Epithelial cell of proximal tubule (primary cell): Measurements from ENCODE around the gene TERT. TPM values are rescaled to one million over a fixed set of nuclear protein-coding genes. Genes with fewer than 3 reads are reported as not detected.
"Not testable (repeated sequence)": the region's sequence is repeated elsewhere in the genome, so short reads cannot be mapped to it uniquely, and the experiment has no call there.

ENCODE experiments used
- DNase-seq: peaks from one replicate; pipeline ENCODE4 v3.0.0-alpha.2; 2011; ENCODE audit warnings: low read depth
- H3K4me3 ChIP-seq: 2 replicates; pipeline ENCODE4 v1.5.1; 2011; ENCODE audit warnings: low read depth, mild to moderate bottlenecking, low read length
- CTCF ChIP-seq: conservative IDR thresholded peaks from 2 replicates; pipeline ENCODE4 v1.5.1; 2012; ENCODE audit warnings: low read depth, mild to moderate bottlenecking, low read length
- total RNA-seq: library from RNA; depleted of rRNA; stranded (reverse); fragments of >200 nt; gene quantifications from 2 replicates; pipeline ENCODE4 v1.2.3, GENCODE V29; 2015

Gene TERT
- total RNA-seq, 1 donor from 2014 or later = not detected

- no peak for DNase-seq
- no peak for TF ChIP-seq CTCF
- no peak overlapping the region for H3K4me3 ChIP-seq
Observed at GRCh38 chr5:1330146-1330846, 35.4 kb upstream of the TERT start.

GRCh38 chr5:1329111-1329579 lies 34.3 kb upstream of the TERT start:
- DNase-seq = no peak
- TF ChIP-seq CTCF = no peak
- H3K4me3 ChIP-seq = no peak overlapping the region

DNA sequence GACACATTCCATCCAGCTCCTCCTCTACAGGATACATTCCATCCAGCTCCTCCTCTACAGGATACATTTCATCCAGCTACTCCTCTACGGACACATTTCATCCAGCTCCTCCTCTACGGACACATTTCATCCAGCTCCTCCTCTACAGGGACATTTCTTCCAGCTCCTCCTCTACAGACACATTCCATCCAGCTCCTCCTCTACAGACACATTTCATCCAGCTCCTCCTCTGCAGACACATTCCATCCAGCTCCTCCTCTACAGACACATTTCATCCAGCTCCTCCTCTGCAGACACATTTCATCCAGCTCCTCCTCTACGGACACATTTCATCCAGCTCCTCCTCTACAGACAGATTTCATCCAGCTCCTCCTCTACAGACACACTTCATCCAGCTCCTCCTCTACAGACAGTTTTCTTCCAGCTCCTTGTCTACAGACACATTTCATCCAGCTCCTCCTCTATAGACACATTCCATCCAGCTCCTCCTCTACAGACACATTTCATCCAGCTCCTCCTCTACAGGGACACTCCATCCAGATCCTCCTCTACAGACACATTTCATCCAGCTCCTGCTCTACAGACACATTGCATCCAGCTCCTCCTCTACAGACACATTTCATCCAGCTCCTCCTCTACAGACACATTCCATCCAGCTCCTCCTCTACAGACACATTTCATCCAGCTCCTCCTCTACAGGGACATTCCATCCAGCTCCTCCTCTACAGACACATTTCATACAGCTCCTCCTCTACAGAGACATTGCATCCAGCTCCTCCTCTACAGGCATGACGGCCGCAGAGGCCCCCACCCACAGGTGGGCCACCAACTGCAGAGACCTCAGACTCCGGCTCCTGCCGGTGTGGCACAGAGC lies 33.6 kb upstream of the TERT start:
- not testable (repeated sequence) for DNase-seq, H3K4me3 ChIP-seq

GRCh38 chr5:1326901-1327756 lies 32.3 kb upstream of the TERT start:
- DNase-seq, H3K4me3 ChIP-seq: not testable (repeated sequence)

- H3K4me3 ChIP-seq, DNase-seq: not testable (repeated sequence)
Observed at GRCh38 chr5:1326532-1326875, 31.6 kb upstream of the TERT start.

- DNase-seq = no peak
- no peak overlapping the region for H3K4me3 ChIP-seq
- no peak for TF ChIP-seq CTCF
Observed at GRCh38 chr5:1325870-1326531, 31.1 kb upstream of the TERT start.

DNA sequence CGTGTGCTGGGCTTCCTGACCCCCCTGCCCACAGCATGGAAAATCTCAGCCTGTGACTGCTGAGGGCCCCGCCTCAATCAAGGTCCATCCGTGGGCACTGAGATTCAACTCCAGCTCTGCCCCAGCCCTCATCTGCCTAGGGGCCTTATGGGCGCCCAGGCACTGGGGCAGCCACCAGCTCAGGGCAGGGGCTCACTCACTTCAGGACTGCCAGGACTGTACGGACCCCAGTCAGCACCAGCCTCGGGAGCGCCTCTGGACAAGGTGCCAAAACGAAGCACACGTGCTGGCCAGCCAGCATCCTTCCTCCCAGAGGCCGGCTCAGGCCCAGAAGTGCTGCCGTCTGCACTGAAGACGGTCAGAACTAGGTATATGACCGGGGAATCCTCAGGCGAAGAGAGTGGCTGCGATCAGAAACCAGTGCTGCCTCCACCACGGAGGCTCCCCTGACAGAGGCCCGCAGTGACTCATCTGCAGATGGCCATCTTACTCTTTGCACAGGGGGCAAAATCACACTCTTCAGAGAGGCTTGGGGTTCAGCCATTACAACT lies 30.4 kb upstream of the TERT start:
- no peak overlapping the region for H3K4me3 ChIP-seq
- TF ChIP-seq CTCF = no peak
- DNase-seq = no peak

GRCh38 chr5:1324719-1325190 lies 29.9 kb upstream of the TERT start:
- no peak for TF ChIP-seq CTCF
- no peak overlapping the region for H3K4me3 ChIP-seq
- no peak for DNase-seq
